Heart left ventricle (tissue), 13 donors: Measurements from ENCODE around the gene FAM131C.

Experiments used
- POLR2A ChIP-seq, 2 donors: fragments of 450-650 bp; IDR thresholded peaks; one replicate each; pipeline ENCODE4 v1.6.1; 2017; ENCODE audit warnings: antibody characterized with exemption in 2 of 2, mild to moderate bottlenecking in 2 of 2, moderate library complexity in 2 of 2
- TF ChIP-seq, protein P1 (sequence below), 12 donors: fragments of 200-600 bp; sonication (generic) in 4 of 12; IDR thresholded peaks; one replicate each; pipeline versions ENCODE4 v1.5.0 to v1.8.0; 2018 to 2022; ENCODE audit warnings: antibody characterized with exemption in 12 of 12, mild to moderate bottlenecking in 5 of 12
- donor health status: ischemic (EF 13 %, LVEDD 7.1; RV severe dilation, severe dysfunction).
- donor health status: DM: no; HTN: yes; CAD: no.
- donor health status: DM: no; HTN: no; CAD: no.
- donor health status: ischemic (EF 25% LVEDD 6.9; RV normal size, moderate dysfunction).
- donor health status: ischemic (EF 25% LVEDD 5.7; RV mildly dilated, moderate dysfunction).
- donor health status: ischemic (EF 35%, LVEDD 5.7; RV mildly dilated, moderate dysfunction).
- donor health status: nonischemic (EF 11% LVEDD 7.7; RV severe dilation, severe dysfunction).
- donor health status: DM: yes; HTN: yes; CAD: no.
- donor health status: PGD.
- donor health status: ischemic (EF 29% LVEDD 5.4; RV normal size, mild dysfunction).
- donor health status: nonischemic (EF 23%, LVEDD 6.1; RV moderate dilation, normal function).

DNA sequence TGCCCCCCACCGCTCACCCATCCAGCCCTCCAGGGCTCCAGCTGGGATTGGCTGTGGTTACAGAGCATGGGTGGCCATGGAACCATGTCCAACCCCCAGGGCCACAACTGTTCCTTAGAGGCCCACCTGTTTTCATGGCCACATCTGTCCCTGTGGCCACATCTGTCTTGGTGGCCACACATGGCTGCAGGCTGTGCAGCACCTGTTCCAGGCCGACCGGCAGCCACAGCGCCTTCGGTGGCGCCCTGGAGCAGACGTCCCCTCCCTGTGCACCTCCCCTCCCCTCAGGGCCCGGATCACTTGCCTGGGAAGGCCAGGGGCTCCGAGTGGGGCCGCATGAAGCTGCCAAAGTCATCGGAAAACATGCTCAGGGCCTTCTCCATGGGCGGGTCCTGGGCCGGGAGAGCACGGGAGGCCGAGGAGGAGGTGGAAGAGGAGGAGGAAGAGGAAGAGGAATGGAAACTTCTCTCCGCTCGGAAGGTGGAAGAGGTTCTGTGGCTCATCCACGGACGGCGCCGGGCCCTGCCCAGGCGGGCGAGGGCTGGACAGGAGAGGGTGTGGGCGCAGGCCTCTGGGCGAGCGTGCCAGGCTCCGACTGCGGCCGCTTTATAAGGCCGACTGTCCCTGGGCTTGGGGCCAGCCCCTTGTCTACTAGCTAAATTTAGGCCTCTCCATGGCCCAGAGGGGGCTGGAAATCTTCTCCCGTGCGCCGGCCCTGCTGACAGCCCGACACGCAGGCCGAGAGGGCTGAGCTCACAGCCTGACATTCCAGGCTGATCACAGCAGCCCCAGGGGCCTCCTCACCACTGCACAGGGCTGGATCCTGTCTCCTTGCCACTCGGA, 55.8 kb downstream of the FAM131C start, which contains the start of gene HSPB7:
- TF ChIP-seq, protein P1, sequence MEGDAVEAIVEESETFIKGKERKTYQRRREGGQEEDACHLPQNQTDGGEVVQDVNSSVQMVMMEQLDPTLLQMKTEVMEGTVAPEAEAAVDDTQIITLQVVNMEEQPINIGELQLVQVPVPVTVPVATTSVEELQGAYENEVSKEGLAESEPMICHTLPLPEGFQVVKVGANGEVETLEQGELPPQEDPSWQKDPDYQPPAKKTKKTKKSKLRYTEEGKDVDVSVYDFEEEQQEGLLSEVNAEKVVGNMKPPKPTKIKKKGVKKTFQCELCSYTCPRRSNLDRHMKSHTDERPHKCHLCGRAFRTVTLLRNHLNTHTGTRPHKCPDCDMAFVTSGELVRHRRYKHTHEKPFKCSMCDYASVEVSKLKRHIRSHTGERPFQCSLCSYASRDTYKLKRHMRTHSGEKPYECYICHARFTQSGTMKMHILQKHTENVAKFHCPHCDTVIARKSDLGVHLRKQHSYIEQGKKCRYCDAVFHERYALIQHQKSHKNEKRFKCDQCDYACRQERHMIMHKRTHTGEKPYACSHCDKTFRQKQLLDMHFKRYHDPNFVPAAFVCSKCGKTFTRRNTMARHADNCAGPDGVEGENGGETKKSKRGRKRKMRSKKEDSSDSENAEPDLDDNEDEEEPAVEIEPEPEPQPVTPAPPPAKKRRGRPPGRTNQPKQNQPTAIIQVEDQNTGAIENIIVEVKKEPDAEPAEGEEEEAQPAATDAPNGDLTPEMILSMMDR (IDR thresholded peaks at IDR 0.05), result peak in 3 of 12 donors; percentile 3 to 14 (median 8)
- peak in 1 of 2 donors; percentile 93 for TF ChIP-seq POLR2A (IDR thresholded peaks at IDR 0.05)
